ENCODE measurements around the gene TBX15.

GRCh38 chr1:118911571-118911970 lies 76.6 kb downstream of the TBX15 start:
- TF ChIP-seq CTCF (IDR thresholded peaks at IDR 0.05) (no peak), POLR2A (IDR thresholded peaks at IDR 0.05) (no peak), POLR2AphosphoS5 (IDR thresholded peaks at IDR 0.05) (no peak), EP300 (IDR thresholded peaks at IDR 0.05) (no peak)

All from gastroesophageal sphincter (tissue), 3 donors.